Fibroblast of peridontal ligament (primary cell): ENCODE results near the gene CSNK1G2.

Source experiments
- DNase-seq: peaks from one replicate; pipeline ENCODE4 v3.0.0-alpha.2; 2010; ENCODE audit errors: extremely low read depth

Gene CSNK1G2

GRCh38 chr19:1968279-1969175 is 27.6 kb downstream of the CSNK1G2 start:
- no peak for DNase-seq

DNA sequence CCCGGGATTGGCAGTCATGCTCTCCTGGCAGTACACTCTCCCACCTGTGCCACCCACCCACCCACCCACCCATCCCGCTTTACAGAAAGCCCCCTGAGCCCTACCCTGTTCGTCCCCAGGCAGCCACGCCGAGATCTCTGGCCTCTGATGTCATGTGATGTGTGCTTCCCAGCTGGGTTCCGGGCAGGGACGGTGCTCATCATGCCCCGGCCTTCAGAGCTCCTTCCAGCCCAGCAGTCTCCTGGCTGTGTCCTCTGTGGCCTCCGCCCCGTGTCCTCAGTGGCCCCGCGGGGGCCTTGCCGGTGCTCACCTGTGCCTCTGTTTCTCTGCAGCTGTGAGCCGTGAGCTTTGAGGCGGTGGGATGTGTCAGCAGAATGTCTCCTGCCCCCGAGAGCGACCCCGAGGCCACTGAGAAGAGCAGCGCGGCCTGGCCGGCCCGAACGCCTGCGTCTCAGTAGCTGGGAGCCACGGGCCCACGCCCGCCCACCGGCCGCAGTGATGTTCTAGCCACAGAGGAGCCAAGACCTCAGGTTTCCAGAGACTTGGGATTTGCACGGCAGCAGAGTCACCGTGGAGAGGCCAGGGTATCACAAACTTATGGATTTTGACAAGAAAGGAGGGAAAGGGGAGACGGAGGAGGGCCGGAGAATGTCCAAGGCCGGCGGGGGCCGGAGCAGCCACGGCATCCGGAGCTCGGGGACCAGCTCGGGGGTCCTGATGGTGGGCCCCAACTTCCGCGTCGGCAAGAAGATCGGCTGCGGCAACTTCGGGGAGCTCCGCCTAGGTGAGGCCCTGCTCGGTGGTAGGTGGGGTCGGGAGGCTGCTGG is 28.4 kb downstream of the CSNK1G2 start:
- no peak for DNase-seq

DNA sequence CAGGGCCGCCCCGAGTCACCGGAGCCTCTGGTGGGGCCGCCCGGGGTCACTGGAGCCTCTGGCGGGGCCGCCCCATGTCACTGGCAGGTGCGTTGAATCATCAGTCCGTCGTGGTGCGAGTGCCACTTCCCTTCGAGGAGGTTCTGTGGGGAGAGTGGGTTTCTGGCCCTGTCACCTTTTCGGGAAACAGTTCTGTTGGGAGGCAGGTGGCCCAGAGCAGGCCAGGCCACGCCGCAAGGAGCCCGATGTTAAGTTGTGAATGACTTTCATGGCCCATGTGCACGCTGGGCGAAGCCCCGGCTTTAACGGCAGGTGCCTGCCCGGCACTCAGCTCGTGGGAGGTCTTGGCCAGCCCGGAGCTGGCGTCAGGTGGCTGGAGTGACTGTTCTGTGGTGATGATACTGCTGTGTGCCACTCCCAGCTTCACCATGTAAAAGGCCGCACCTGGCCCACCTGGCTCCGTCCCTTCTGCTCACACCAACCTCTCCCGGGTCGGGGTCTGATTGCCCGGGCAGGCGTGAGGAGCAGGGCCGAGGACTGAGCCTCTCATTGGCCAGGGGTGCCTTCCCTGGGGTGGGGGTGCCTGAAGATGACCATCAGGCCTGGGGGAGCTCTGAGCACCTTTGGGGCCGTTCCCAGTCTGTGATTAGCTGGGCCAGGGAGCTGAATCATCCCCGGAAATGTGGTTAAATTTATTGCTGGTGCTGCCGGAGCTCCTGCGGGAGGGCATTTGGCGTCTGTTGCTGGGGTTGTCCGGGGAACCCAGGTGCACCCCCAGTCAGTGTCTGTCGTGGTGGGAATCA is 29.2 kb downstream of the CSNK1G2 start:
- DNase-seq, result no peak

DNA sequence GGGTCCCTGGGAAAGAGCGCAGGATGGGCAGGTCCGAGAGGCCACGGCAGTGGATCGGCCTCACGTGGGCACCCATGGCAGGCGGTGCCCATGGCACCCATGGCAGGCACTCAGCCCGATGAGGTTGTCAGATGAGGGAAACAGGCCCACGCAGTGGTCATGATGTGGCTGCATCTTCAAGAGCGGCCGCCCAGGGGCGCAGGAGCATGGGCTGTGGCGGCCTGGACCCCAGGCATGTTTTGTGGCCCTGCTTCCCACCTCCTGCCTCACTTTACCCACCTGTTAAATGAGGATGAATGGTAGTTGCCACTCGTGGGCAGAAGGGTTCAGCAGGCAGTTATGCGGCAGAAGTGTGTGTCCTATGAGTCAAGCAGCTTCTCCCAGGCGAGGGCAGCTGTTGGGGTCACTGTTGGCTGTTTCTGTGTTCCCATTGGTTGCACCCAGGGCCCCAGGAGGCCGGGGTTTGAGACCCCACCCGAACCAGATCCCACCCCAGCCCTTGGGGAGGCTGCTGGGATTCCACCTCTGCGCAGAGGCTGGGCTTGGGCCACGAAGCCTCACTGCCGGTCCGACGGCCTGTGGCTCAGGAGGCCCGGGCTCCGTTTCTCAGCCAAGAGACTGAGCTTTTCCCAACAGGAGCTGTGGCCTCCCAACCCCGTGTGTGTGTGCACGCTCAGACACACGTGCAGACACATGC is 30.0 kb downstream of the CSNK1G2 start:
- no peak for DNase-seq

DNA sequence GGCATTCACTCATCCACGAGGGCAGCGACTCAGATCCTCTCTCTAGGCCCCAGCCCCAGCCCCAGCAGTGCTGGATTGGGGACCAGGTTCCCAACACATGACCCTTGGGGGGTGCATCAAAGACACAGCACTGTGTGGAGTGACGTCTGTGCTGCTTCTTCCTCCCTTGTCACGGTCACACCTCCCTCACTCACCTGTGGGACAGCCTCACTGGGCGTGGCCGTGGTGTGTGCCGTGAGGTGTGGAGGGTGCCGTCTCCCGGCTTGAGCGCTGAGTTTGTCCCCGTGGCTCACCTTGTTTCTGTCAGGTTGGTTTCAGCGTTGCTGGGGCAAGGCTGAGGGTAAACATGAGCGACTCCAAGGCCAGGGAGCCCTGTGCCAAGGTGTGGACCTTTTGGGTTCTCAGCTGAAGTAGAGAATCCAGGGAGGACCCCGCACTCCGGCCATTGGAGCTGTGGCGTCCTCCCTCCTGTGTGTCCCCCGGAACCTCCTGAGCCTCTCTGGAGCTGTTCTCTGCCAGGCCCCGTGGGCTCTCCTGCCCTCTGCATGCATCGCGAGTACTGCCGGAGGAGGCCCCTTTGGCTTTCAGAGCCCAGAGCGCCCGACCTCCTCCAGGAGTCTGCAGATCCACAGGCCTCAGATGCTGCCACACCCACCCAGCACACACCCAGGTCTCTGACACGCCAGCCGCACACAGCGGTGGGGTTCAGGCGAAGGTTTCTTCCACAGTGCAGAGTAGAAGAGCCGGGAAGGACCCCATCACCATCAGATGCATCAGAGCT is 33.6 kb downstream of the CSNK1G2 start:
- DNase-seq, result no peak

DNA sequence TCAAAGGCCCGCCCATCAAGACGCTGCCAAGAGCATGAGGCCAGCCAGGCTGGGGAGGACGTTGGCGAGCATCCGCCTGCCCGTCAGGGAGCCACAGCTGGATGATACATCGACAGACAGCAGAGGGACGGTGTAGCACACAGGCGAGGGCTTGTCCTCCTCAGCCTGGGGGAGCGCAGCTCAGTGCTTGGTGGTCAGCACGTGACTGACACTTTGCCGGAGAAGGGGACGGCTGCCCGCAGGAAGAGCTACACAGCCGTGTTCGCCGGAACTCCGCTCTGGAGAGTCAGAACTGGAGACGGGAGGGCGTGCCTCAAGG is 34.1 kb downstream of the CSNK1G2 start:
- DNase-seq, result no peak

GRCh38 chr19:1977120-1977519 is 36.1 kb downstream of the CSNK1G2 start:
- no peak for DNase-seq

DNA sequence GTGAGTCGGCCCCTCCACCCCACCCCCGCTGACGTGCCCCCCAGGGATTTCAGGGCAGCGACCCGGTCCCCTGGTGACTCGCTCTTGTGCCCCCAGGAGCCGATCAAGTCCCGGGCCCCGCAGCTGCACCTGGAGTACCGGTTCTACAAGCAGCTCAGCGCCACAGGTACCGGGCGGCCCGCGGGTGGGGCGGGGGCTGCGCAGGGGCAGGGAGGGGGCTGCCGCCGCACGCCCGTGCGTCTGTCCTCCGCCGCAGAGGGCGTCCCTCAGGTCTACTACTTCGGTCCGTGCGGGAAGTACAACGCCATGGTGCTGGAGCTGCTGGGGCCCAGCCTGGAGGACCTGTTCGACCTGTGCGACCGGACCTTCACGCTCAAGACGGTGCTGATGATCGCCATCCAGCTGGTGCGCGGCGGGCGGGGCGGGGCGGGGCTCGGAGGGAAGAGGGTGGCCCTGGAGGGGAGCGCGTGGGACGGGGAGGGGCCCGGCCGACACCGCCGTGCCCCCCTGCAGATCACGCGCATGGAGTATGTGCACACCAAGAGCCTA is 37.4 kb downstream of the CSNK1G2 start:
- no peak for DNase-seq

DNA sequence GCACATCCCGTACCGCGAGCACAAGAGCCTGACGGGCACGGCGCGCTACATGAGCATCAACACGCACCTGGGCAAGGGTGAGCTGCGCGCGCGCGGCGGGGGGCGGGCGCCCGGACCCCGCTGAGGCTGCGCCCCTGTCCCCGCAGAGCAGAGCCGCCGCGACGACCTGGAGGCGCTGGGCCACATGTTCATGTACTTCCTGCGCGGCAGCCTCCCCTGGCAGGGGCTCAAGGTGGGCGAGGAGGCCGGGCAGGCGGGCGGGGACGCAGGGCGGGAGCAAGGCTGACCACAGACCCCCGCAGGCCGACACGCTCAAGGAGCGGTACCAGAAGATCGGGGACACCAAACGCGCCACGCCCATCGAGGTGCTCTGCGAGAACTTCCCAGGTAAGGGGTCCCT is 38.0 kb downstream of the CSNK1G2 start:
- no peak for DNase-seq

GRCh38 chr19:1979642-1980041 is 38.7 kb downstream of the CSNK1G2 start:
- no peak for DNase-seq

- DNase-seq, result no peak
Observed at GRCh38 chr19:1980091-1980808, 39.3 kb downstream of the CSNK1G2 start.

- no peak for DNase-seq
Observed at GRCh38 chr19:1980809-1981181, 39.8 kb downstream of the CSNK1G2 start.

DNA sequence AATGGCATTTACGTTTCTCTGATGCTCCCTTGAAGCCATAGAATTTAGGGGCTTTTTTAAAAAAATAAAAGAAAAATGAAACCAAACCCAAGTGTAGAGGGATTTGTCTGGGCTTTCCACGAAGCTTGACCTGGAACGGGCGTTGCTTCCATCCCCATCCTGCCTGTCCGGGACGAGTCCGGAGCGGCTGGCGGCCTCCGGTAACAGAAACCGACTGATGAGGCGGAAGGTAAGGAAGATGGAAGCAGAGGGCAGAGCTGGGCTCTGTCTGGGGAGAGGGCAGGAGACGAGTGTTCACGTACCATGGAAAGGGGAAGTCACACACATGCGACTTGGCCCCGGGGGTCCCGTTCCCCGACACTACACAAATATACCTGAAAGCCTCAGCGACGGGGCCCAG is 40.3 kb downstream of the CSNK1G2 start:
- no peak for DNase-seq

GRCh38 chr19:1984357-1984756 is 43.4 kb downstream of the CSNK1G2 start:
- DNase-seq, result no peak

DNA sequence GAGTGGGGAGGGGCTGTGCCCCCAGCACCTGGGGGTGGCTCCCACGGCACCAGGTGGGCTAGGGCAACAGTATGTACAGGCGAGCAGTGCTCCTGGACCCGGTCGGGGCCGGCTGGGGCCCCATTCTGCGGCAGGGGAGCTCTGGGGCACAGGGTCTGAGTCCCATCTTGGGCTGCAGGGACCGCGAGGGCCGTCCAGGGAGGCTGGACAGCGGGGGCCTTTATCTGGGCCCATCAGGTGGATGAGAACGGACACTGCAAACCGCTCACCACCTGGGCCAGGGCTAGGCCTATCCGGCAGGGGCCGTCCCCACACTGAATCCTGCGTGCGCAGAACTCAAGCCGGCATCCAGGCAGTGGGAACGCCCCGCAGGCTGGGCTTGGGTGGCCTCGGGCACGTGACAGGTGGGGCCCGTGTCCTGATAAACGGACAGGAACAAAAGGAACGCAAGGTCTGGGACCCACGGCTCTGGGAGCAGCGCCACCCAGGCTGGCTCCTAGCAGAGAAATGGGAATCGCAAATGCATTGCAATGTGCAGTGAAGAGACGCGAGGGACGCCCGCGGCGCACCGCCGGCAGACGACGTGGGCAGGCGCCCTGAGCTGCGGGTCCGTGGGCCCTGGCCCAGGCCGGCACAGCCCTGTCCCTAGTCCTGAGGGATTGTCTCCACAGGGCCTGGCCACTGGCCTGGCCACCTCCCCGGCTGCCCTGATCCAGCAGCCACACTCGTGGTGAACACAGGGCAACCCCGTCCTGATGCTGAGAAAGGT is 44.8 kb downstream of the CSNK1G2 start:
- no peak for DNase-seq

GRCh38 chr19:1986357-1987162 is 45.6 kb downstream of the CSNK1G2 start:
- DNase-seq, result no peak

- no peak for DNase-seq
Observed at GRCh38 chr19:1987197-1988187, 46.5 kb downstream of the CSNK1G2 start.
